Measurements from ENCODE around the gene MPP7. TPM values are rescaled to one million over a fixed set of nuclear protein-coding genes. Genes with fewer than 3 reads are reported as not detected.

MPP7 gene
- total RNA-seq, 1 experiment from 2014 or later = 9.1 TPM

- peaks cover 15% of the 10 kb centered on the region for H3K4me1 ChIP-seq (ENCODE audit: insufficient read depth, low read length)
- no peak overlapping the region for H3K4me2 ChIP-seq (ENCODE audit: low read length)
- no peaks in the 10 kb centered on the region for H3K9me3 ChIP-seq (ENCODE audit: low read length)
- H3K27ac ChIP-seq (ENCODE audit: low read length) = no peak overlapping the region
- H3K4me3 ChIP-seq (ENCODE audit: low read length) = no peak overlapping the region
- H3K79me2 ChIP-seq (ENCODE audit: low read length) = 0 out of 2 replicates have a peak, but pooled peaks cover 5% of the 10 kb centered on the region
- no peaks in the 10 kb centered on the region for H3K9me2 ChIP-seq (replicated peaks; ENCODE audit: low read length)
- DNase-seq = no peak
- BruUV-seq (replicated peaks) = no TSS peak
- no peak overlapping the region for H3K9ac ChIP-seq (ENCODE audit: low read length)
- H4K20me1 ChIP-seq (ENCODE audit: low read length) = no peaks in the 10 kb centered on the region
- POLR2A ChIA-PET (ENCODE audit: unreplicated experiment) = no interaction called here
- H3F3A ChIP-seq (ENCODE audit: low read length, unreplicated experiment) = no peaks in the 10 kb centered on the region
- intact Hi-C loops (cut with micrococcal nuclease) = no loop called here
- no peak overlapping the region for H2AFZ ChIP-seq (ENCODE audit: low read length)
- no peak for ATAC-seq
- CTCF ChIA-PET = no interaction called here
- H3K36me3 ChIP-seq (ENCODE audit: low read depth, low read length) = no peaks in the 10 kb centered on the region
- no peaks in the 10 kb centered on the region for H3K27me3 ChIP-seq (ENCODE audit: low read length)
- TF ChIP-seq CTCF (conservative IDR thresholded peaks at IDR 0.05; ENCODE audit: low read depth, low read length) (no peak), EZH2 (IDR thresholded peaks at IDR 0.05; ENCODE audit: low read length, unreplicated experiment) (no peak)
Observed at GRCh38 chr10:28293236-28294168, 9.4 kb downstream of the MPP7 start.

- ATAC-seq = peak; percentile 100
- BruUV-seq (replicated peaks) = no TSS peak
- ChIA-PET CTCF (interaction anchor here (0.6 kb wide), 1 partner anchor 493 kb away, joined by 5 read pairs; no protein-coding TSS in a partner anchor), POLR2A (ENCODE audit: unreplicated experiment) (no interaction called here)
- Histone ChIP-seq H3K36me3 (ENCODE audit: low read depth, low read length) (no peaks in the 10 kb centered on the region), H2AFZ (ENCODE audit: low read length) (peak overlapping the region; percentile 38; the same call in 1 of the 2 replicates), H3K27me3 (ENCODE audit: low read length) (no peaks in the 10 kb centered on the region), H3K4me2 (ENCODE audit: low read length) (peak overlapping the region; percentile 63), H3K79me2 (ENCODE audit: low read length) (0 out of 2 replicates have a peak, but pooled peaks cover 5% of the 10 kb centered on the region), H3F3A (ENCODE audit: low read length, unreplicated experiment) (no peaks in the 10 kb centered on the region), H3K9me3 (ENCODE audit: low read length) (no peaks in the 10 kb centered on the region), H3K9ac (ENCODE audit: low read length) (no peak overlapping the region), H3K4me3 (ENCODE audit: low read length) (no peak overlapping the region), H3K4me1 (ENCODE audit: insufficient read depth, low read length) (peaks cover 15% of the 10 kb centered on the region), H3K27ac (ENCODE audit: low read length) (peak overlapping the region; percentile 49), H4K20me1 (ENCODE audit: low read length) (no peaks in the 10 kb centered on the region), H3K9me2 (replicated peaks; ENCODE audit: low read length) (no peaks in the 10 kb centered on the region)
- TF ChIP-seq EZH2phosphoT487 (IDR thresholded peaks at IDR 0.05; ENCODE audit: borderline replicate concordance, low read length) (no peak), EZH2 (IDR thresholded peaks at IDR 0.05; ENCODE audit: low read length, unreplicated experiment) (no peak), CTCF (conservative IDR thresholded peaks at IDR 0.05; ENCODE audit: low read depth, low read length) (no peak)
- DNase-seq = peak; percentile 79
- intact Hi-C loops (cut with micrococcal nuclease) = no loop called here
Observed at GRCh38 chr10:28291881-28292297, 11.0 kb downstream of the MPP7 start.

GRCh38 chr10:28285816-28286215 is 17.0 kb downstream of the MPP7 start:
- ChIA-PET POLR2A (ENCODE audit: unreplicated experiment) (no interaction called here), CTCF (no interaction called here)
- Histone ChIP-seq H3K9ac (ENCODE audit: low read length) (no peak overlapping the region), H3K9me3 (ENCODE audit: low read length) (no peaks in the 10 kb centered on the region), H3K4me2 (ENCODE audit: low read length) (no peak overlapping the region), H3K36me3 (ENCODE audit: low read depth, low read length) (no peaks in the 10 kb centered on the region), H3K9me2 (replicated peaks; ENCODE audit: low read length) (no peaks in the 10 kb centered on the region), H3K27me3 (ENCODE audit: low read length) (no peaks in the 10 kb centered on the region), H3K4me1 (ENCODE audit: insufficient read depth, low read length) (peaks cover 3% of the 10 kb centered on the region; the same call in 1 of the 2 replicates), H3F3A (ENCODE audit: low read length, unreplicated experiment) (no peaks in the 10 kb centered on the region), H3K4me3 (ENCODE audit: low read length) (no peak overlapping the region), H2AFZ (ENCODE audit: low read length) (no peak overlapping the region), H3K79me2 (ENCODE audit: low read length) (0 out of 2 replicates have a peak, but pooled peaks cover under 1% of the 10 kb centered on the region), H3K27ac (ENCODE audit: low read length) (no peak overlapping the region), H4K20me1 (ENCODE audit: low read length) (no peaks in the 10 kb centered on the region)
- intact Hi-C loops (cut with micrococcal nuclease) = no loop called here
- DNase-seq = no peak
- no TSS peak for BruUV-seq (replicated peaks)
- no peak for ATAC-seq
- no peak for TF ChIP-seq EZH2phosphoT487 (IDR thresholded peaks at IDR 0.05; ENCODE audit: borderline replicate concordance, low read length)
- no peak for TF ChIP-seq CTCF (conservative IDR thresholded peaks at IDR 0.05; ENCODE audit: low read depth, low read length)
- TF ChIP-seq EZH2 (IDR thresholded peaks at IDR 0.05; ENCODE audit: low read length, unreplicated experiment) = no peak
